Cerebellar nuclear complex (tissue), 1 donor: Measurements from ENCODE around the gene MCF2L2.

Source experiments
- DNase-seq, 2 experiments: peaks; one replicate each; lab custom pipeline; 2025; lab: John Stamatoyannopoulos, UW

The MCF2L2 gene

DNA sequence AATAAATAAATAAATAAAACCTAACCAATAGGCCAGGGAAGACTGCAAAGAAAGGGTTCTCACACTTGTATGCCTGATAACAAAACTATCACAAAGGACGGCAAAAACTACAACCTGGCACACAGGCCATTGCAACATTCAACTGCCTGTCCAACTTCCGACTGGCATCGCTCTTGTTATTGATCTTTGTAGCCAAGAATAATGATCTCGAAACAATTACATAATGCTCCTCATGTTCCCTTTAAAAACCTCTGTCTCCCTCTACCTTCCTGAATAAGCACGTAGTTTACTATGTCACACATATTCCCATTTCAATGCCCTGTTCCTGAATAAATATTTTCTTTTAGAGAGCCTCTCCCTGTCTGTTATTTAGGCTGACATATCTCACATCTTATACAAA is 101.1 kb downstream of the MCF2L2 start:
- DNase-seq: no peak

DNA sequence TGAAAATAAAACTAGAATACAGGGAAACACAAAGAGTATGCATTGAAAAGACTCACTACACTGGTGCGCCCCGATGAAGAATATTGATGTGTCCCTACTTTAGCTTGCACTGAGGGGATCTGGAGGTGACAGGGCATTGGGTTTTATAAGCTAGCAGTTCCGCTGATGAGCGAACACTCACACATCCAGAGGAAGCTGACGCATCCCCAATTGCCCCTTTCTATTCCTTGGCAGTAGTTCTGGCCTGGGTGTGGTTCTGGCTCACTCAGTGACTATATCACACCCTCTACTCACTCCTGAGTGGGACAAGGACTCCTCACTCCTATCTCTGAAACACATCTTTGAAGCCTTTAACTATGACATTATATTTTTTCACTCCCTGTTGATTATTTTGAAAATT is 104.3 kb downstream of the MCF2L2 start:
- no peak for DNase-seq

DNA sequence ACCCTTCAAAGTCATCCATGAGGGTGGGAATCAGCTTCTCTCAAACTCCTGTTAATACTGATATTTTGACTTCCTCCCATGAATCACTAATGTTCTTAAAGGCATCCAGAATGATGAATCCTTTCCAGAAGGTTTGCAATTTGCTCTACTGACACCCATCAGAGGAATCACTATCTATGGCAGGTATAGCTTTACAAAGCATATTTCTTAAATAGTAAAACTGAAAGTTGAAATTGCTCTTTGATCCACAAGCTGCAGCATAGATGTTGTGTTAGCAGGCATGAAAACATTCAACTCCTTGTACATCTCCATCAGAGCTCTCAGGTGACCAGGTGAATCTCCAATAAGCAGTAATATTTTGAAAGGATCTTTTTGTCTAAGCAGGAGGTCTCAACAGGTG is 109.0 kb downstream of the MCF2L2 start:
- no peak for DNase-seq

DNA sequence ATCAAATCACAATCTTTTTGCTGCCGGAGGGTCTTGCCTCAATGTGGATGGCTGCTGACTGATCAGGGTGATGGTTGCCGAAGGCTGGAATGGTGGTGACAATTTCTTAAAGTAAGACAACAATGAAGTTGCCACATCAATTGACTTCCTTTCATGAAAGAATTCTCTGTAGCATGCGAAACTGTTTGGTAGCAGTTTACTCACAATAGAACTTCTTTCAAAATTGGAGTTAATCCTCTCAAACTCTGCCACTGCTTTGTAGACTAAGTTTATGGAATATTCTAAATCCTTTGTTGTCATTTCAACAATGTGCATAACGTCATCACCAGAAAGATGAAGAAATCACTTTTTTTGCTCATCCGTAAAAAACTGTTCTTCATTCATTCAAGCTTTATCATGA is 109.5 kb downstream of the MCF2L2 start:
- no peak for DNase-seq

DNA sequence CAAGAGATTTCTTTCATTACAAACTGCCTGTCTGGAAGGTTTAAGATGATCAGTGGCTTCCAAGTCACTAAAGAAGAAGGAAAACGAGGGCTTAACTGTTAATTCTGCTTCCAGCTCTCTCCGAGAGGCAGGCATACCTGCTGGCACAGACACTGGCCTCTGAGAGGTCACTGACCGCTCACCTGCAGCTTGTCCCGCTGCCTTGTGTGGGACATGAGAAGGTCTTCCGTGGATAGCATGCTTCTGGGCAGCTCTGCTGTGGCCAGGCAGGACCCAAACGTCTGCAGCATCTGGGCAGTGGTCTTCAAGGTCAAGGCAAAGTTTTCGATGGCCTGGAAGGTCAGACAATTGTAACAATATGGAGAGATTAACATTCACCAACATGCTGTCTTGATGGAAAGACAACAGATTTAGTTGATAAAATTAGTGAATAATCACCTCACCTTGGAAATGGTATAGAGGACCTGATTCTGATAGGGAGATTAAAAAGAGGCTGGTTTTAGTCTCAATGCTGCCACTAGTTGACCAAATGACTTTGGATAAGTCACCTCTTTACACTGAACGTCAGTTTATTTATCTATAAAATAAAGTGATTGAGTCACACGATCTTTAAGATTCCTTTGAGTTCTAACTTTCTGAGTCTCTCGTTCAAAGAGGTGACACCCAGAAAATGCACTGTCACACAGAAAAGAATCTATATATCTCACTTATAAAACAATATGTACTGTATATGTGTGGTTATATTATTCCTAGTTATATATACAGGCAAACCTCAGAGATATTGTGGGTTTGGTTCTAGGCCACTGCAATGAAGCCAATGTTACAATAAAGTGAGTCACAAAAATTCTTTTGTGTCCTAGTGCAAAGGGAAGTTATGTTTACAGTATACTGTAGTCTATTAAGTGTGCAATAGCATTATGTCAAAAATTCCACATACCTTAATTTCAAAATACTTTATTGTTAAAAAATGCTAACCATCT is 110.2 kb downstream of the MCF2L2 start:
- DNase-seq: no peak

DNA sequence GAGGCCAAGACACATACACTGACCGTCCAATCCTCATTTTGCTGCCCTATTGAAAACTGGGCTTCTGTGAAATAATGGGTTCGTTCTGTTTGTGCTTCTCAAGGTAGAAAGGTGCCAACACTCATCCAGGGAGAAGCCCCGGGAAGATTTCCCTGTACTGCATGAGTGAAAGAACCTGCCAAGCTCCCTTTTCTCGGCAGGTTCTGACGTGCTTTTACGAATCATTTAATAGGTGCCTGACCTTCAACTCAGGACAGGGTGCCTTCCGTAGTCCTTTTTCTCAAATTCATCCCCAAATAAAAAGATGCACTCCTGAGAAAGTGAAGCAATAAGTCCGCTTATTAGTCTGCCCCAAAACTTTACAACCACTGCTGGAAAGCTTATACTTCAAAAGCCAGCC is 111.1 kb downstream of the MCF2L2 start:
- no peak for DNase-seq

DNA sequence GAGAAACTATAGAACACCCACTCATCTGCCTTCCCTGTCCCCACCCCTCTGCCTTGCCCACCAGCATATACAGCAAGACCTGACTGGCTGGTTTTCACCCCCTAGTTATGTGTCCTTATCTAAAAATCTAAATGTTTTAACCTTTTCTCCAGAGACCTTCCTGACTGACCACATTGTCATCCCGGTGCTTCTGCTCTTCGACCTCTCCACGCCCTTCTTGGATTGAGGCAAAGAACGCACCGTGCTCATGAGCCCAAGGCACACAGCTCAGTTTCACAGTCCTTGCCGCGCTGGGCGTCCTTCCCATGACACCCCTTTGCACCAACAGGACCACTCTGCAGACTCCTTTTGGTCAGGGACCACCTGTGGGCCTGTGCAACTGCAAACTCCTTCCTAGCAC is 112.7 kb downstream of the MCF2L2 start:
- DNase-seq: no peak

DNA sequence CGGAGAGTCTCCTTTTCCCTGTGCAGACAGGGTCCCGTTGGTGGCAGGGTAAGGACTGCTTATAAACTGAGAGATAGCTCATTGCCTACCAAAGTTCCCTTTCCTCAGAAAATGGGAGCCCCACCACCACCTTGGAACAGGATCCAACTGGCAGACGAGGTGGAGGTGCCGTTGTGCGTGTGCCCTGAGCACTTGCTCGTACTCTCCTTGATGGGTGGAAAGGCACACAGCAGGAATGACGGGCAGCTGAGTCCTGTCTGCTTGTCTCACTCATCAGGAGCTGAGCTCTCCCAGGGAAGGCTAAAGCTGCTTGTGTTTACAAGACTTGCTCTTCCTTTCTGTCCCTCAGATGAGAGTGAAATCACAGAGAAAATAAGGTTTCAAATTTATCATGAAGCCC is 114.7 kb downstream of the MCF2L2 start:
- DNase-seq: no peak

DNA sequence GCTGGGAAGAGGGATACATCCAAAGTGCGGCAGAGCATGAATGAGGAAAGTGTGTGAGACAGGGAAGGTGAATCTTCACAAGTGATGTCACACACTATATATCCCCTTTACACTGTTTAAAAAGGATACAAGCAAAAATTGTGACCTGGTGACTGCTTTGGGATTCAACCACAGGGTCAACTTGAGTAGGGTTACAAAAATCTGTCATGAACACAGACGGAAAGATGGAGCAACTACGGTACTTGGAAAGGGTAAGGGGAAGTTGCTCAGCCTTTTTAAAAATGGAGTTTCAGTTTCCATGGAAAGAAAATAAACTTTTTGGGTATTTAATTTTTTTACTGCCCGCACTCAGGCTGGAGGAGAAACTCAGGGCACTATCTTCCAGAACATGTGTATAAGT is 115.1 kb downstream of the MCF2L2 start:
- no peak for DNase-seq

DNA sequence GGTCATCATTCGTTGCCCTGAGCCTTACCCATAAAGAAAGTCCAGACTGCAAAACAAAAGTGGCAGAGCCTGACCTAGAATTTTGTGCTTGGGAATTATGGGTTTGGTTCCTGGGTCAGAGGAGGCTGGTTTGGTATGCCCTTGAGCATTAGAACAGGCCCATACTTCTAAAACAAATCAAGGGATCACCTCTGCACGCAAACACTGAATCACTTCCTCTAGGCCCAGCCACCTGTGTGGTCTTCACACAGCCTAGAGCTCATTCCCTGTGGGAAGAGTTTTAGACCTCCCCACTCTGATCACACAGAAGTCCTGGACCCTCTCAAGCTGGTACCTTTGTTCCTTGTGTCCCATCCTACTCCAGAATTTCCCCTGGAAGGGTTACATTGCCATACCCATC is 116.0 kb downstream of the MCF2L2 start:
- DNase-seq: no peak

DNA sequence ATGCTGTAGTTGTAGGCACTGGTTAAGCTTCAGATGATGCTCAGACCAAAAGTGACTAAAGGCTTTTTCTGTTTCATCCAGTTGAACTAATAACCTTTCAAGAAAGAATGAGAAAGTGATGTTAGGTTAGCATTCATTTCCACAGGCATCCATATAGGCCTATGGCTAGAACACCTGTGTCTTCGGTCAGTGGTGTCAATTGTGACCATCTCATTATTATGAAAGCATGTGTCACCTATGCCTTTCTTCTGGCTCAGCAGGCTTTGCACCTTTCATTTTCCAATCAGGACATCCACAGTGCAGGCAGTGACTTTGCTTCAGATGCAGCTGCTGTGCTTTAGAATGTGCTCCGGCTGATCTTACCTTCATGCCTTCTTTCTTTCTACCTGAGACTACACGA is 117.5 kb downstream of the MCF2L2 start:
- no peak for DNase-seq

DNA sequence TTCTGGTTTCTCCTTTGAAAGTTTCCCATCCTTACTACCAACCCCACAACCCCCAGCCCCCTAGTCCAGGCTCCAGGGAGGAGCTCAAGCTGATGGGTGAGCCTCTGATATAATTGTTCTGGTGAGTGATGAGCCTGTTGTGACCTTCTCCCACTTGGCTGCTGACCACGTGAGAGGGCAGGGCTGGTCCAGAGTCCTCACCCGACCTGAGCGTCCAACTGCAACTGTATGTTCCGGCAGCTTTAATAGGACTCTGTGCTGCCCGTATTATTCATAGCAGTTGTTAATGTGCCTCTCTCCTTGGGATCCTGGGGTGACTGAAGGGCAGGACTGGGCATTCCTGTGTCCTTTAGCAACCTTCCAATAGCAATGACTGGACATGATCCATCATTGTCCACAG is 119.1 kb downstream of the MCF2L2 start:
- DNase-seq: no peak

DNA sequence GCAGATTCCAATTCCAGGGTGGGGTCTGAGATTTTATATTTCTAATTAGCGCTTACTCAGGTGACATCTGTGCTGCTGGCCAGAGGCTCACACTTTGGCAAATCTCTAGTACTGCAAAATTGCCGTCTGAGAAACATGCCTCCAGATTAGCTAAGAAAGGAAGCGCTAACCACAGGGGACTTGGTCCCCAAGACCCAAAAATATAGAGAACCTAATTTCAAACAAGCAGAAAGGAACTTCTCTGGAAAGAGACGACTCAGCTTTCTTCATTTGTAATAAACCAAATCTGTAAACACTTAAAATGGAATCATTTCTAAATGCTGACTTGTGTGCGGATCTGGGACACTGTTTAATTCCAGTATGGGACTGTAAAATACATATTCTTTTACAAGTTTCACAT is 119.7 kb downstream of the MCF2L2 start:
- DNase-seq: no peak

DNA sequence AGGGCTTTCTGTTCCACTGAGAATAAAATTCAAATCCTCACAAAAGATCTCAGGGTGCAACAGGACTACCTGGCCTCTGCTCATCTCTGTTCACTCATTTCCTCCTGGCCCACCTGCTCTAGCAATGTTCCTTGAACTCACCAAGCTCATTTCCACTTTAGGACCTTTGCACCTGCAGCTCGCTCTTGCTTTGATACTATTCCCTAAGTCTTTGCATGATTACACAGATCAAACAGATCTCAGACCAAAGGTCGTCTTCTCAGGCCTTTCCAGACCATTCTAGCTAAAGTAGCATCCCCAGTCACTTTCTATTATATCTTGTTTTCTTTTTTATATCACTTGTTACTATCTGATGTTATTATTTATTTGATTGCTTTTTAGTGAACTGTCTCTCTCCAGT is 120.7 kb downstream of the MCF2L2 start:
- DNase-seq: no peak

DNA sequence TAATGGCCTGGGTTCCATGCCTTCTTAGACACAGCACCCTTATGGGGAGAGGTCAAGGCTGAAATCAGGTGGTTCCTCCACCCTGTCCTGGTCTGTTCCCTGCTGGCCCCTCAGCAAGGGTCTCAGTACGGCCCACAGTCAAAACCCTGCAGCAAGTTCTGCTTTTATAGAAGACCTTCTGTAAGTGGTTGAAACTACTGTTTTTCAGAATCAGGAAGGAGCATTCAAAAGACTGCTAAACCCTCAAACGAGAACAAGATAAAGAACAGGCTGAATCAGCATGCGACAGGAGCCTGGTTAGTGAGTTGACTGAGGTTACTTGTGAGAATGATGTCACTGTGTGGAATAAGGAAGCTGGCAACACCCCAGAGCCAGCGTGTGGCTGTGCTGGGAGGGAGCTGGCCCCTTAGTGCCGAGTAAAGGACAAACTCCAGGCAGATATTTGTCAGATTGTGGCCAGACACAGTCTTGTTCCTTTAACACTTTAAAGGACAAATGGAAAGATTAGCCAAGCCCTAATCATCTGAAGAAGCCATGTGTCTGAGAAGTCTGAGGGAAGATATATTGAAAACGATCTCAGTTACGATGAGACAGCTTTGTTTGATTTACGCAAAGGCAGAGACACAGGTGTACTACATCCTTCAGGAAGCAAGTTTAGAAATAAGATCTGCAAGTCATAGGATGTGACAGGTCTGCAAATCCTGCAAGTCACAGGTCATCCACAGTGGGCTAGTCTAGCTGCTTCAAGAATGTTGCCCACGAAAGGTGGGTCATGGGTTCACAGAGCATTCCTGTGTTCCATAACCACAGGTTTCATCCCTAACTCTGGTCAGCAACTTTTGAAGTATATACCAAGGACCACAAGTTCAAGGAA is 121.4 kb downstream of the MCF2L2 start:
- no peak for DNase-seq

DNA sequence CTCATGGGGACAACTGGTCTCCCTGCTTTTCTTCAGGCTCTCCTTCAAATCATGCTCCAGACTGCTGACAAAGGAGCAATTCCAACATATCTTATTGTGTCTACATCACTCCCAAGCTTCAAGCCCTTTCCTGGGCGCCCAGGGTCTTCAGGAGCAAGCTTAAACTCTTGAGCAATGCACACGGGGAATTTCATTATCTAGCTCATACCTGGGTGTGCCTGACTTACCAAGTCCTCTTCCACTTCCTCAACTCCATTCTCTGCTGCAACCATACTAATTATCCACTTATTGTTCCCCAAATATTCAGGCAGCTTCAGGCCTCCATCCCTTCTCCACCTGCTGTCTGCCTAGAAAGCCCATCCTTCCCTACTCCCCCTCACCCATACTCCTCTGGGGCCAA is 124.7 kb downstream of the MCF2L2 start:
- DNase-seq: no peak

DNA sequence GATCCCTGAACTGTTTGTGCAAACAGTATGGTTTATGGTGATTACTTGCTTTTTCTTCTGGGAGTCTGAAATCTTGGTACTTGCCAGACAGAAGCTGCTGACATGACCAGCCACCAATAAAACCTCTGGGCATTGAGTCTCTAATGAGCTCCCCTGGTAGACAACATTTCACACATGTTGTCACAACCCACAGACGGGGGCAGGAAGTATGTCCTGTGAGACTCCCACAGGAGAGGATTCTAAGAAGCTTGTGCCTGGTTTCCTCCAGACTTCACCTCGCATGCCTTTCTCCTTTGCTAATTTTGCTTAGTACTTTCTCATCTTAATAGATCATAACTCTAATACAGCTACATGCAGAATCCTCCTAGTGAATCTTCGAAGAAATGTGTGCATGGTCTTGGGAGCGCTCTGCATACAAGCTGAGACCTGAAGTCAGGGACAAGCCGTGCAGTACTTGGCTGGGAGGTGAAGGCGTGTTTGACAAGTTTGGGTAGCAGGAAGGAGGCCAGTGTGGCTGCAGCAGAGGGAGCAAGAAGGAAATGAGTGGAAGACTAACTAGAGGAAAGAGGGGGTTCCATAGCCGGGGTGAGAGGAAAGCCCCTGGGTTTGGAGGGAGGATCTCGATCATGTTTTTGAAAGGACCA is 126.4 kb downstream of the MCF2L2 start:
- no peak for DNase-seq

DNA sequence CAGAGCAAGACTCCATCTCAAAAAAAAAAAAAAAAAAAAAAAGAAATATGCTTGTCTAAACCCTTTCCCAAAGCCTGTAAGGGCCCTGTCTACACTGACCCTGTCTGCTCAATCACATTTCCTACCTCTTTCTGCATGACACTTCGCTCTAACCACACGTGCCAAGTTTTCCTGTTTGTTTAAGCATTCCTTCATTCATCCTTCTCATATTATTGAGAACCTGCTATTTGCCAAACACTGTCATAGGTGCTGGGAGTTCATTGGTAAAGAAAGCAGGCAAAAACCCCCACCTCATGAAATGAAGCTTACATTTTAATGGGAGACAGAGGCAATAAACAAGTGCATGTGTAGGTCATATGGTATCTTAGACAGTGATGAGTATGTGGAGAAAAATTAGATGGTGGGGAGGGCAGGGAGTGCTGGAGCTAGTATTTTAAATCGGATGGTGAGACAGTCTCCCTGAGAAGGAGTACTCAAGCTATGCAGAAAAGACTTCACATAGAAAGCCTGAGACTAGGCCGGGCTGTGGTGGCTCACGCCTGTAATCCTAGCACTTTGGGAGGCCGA is 127.3 kb downstream of the MCF2L2 start:
- no peak for DNase-seq

DNA sequence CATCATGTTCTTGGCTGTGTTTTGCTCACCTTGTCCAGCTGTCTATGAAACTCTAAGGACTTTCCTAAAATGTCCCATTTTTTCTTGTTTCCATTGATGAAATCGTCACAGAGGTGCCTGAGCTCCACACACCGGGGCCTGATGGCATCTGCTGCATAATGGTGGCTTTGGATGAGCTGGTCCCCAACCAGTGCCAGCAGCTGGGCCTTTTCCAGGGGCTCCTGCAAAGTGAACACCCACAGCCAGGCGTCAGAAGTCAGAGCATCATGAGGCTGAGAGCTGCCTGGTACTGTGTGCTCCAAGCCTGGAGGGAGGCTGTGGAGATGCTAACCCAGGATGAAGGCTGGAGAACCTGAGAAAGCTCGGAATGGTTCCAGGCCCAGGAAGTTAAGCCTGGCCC is 128.4 kb downstream of the MCF2L2 start:
- no peak for DNase-seq

DNA sequence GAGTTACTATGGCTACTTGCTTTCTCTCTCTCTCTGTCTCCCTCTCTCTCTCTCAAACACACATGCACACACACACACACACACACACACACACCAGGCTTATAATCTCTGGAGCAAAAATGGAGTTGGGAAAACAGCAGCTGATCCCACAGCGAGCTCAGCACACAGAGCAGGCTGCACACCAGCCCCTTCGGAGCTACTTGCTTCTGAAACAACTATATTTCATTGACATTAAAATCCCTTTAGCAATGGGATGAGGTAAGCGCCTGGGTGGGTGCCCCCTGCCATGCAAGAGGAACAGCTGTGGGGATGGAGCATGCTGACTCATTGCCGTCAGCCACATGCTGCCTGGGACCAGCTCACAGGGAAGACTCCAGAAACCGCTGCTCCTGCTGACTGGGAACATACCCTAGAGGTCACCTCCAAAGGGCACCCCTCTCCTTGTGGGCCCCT is 129.7 kb downstream of the MCF2L2 start:
- no peak for DNase-seq

DNA sequence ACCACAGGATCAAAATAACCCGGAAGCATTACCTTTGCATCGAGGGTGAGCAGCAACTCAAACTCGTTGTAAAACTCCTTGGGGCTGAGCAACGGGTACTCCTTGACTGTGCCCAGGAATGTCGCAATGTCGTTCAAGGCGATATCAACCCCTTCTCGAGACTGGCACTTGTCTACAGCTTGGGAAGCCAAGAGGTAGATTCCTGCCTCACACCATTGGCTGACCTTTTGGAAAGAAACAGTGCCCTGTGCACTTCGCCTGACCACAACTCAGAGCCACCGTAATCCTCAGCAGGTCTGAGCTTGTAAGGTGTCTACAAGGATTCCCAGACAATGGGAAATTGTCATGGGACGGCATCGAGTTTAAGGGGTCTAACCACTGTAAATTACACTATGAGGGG is 131.5 kb downstream of the MCF2L2 start:
- DNase-seq: no peak

DNA sequence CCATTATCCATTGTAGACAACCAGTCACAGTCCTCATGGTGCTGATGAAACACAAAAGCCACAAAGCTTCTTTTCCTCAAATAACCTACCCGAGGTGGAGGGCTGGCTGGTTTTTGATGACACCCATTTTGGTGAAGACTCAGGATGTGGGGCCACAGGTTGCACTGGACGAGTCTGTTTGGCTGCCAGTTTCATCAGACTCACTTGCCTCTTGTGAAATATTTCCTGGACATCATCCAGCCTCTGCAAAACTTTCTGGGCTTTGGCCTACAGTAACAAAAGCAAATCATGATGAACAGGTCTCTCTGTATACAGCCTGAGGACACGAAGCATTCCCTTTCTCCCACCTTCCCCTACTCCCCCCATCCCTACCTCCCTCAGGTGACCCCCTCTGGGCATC is 133.2 kb downstream of the MCF2L2 start:
- DNase-seq: no peak
